ENCODE data around the gene PACSIN2.
A peak's percentile ranks its signal among the peaks of the same experiment; 100 is the strongest.

DNA sequence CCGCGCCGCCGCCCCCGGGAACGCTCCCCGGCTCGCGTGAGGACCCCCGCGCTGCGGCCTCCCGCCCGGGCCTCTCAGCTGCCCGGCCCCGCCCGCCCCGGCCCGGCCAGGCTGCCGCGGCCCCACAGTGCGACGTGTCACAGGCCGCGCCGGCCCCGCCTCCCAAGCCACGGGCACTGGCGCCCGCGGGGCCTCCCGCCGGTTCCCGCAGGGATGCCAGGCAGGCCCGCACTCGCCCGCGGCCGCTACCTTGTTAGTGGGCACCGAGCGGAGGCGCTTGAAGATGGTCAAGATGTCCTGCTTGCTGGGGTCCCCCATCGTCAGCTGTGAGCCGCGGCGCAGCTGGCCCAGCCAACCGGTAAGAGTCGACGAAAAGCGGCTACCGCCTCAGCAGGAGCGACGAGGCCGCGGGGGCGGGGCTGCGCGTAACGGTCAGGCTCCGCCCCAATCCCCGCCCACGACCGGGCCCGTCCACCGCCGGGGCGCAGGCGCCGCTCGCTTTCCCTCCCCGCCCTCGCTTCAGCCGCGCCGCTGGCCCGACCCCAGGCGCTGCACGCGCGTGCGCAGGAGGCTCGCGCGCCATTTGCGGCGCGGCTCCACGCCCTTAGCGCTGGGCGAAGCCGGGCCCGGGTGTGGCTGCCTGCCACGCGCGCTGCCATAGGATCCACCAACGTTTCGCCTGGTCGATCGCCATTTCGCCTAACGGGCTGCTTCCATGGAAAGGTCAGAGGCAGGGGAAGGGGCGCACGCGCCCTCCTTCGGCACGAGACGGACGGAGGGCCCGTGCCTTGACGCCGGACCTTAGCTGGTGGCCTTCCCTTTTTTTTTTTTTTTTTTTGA, 157.9 kb downstream of the PACSIN2 start, which contains the start of gene ARFGAP3:
- peak; percentile 74 for TF ChIP-seq POLR2A (IDR thresholded peaks at IDR 0.05; ENCODE audit: low read length)
- TF ChIP-seq GATA1 (IDR thresholded peaks at IDR 0.05; ENCODE audit: low read depth, low read length): no peak
